SU-DHL-6 (cell line): ENCODE measurements around the gene CCL1.

Experiments used
- H2AFZ ChIP-seq: fragments of 200-600 bp; sonication (generic); 2 replicates; pipeline ENCODE4 v1.6.1; 2014; ENCODE audit warnings: low read depth, mild to moderate bottlenecking, moderate library complexity, mixed read lengths, antibody characterized with exemption, low read length; ENCODE audit not compliant: severe bottlenecking
- H3F3A ChIP-seq: fragments of 200-600 bp; shearing (Covaris generic); 2 replicates; pipeline ENCODE4 v1.6.0; 2016; ENCODE audit warnings: antibody characterized with exemption, mild to moderate bottlenecking; ENCODE audit not compliant: insufficient read depth
- H3K27ac ChIP-seq: fragments of 200-600 bp; sonication (generic); 2 replicates; pipeline ENCODE4 v1.5.1; 2016; ENCODE audit warnings: low read depth, mild to moderate bottlenecking, low read length, moderate library complexity, mixed read lengths
- H3K27me3 ChIP-seq: fragments of 200-600 bp; sonication (generic), shearing (Covaris generic); 2 replicates; pipeline ENCODE4 v1.6.0; 2014; ENCODE audit warnings: mild to moderate bottlenecking, low read length
- H3K36me3 ChIP-seq: fragments of 200-600 bp; sonication (generic); 2 replicates; pipeline ENCODE4 v1.6.1; 2014; ENCODE audit warnings: mild to moderate bottlenecking, low read length, mixed read lengths
- H3K4me2 ChIP-seq: fragments of 300-600, 200-600 bp; shearing (Covaris generic), sonication (generic); 2 replicates; pipeline ENCODE4 v1.6.0; 2014; ENCODE audit warnings: low read length, low read depth, mild to moderate bottlenecking; ENCODE audit not compliant: poor library complexity, severe bottlenecking
- H3K4me3 ChIP-seq: fragments of 200-600 bp; sonication (generic); 2 replicates; pipeline ENCODE4 v1.5.1; 2014; ENCODE audit warnings: antibody characterized with exemption, low read length, mild to moderate bottlenecking, mixed read lengths; ENCODE audit not compliant: insufficient read depth, poor library complexity, severe bottlenecking
- H3K79me2 ChIP-seq: fragments of 200-600 bp; sonication (generic); 2 replicates; pipeline ENCODE4 v1.6.1; 2014; ENCODE audit warnings: mild to moderate bottlenecking, low read length, moderate library complexity; ENCODE audit not compliant: insufficient read depth
- H3K9ac ChIP-seq: fragments of 200-600 bp; sonication (generic); 2 replicates; pipeline ENCODE4 v1.7.0; 2014; ENCODE audit warnings: mild to moderate bottlenecking, low read length
- H3K9me2 ChIP-seq: fragments of 200-600 bp; sonication (generic); replicated peaks from 2 replicates; pipeline ENCODE4 v1.6.1; 2014; ENCODE audit warnings: low read length; ENCODE audit not compliant: insufficient read depth
- H3K9me3 ChIP-seq: fragments of 200-600 bp; sonication (generic); 2 replicates; pipeline ENCODE4 v1.6.1; 2014; ENCODE audit warnings: low read length, mixed read lengths; ENCODE audit not compliant: insufficient read depth
- H4K20me1 ChIP-seq: fragments of 200-600 bp; sonication (generic); 2 replicates; pipeline ENCODE4 v1.6.1; 2014; ENCODE audit warnings: low read depth, mild to moderate bottlenecking, antibody characterized with exemption, low read length, moderate library complexity, mixed read lengths
- EZH2phosphoT487 ChIP-seq: fragments of 200-600 bp; sonication (generic), shearing (Covaris generic); conservative IDR thresholded peaks from 2 replicates; pipeline ENCODE4 v1.6.1; 2018; ENCODE audit warnings: mild to moderate bottlenecking, antibody characterized with exemption, low read length, moderate library complexity, mixed read lengths
- TF ChIP-seq, protein P1 (sequence below): fragments of 200-600 bp; sonication (generic); IDR thresholded peaks from one replicate; pipeline ENCODE4 v1.5.1; 2017; ENCODE audit warnings: antibody characterized with exemption, mild to moderate bottlenecking, low read length, moderate library complexity; ENCODE audit not compliant: insufficient read depth, poor library complexity, severe bottlenecking

CCL1 gene

DNA sequence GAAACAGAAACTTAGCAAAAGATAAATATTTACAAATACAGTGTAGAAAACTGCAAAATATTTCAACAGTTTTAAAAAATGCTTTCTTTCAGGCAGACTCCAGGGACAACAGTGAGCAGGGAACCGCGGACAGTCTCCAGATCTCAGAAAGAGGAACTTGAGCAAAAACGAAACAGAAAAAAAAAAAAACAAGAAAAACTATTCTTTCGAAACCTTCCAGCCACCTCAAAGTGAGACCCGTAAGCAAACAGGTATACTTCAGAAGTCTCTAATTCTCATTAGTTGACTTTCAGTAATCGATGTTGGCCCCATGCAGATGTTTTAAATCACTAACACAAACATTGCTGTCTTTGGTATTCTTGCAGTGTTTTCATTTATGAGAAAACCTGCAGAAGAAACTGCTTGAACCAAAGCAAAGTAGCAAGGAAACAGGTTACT, 15.7 kb upstream of the CCL1 start:
- H3K79me2 ChIP-seq: no peaks in the 10 kb centered on the region
- no peak overlapping the region for H3K4me3 ChIP-seq
- H3K27me3 ChIP-seq: no peaks in the 10 kb centered on the region
- H3K4me2 ChIP-seq: peak overlapping the region; percentile 47
- H3K9me3 ChIP-seq: no peaks in the 10 kb centered on the region
- H4K20me1 ChIP-seq: no peaks in the 10 kb centered on the region
- TF ChIP-seq, protein P1, sequence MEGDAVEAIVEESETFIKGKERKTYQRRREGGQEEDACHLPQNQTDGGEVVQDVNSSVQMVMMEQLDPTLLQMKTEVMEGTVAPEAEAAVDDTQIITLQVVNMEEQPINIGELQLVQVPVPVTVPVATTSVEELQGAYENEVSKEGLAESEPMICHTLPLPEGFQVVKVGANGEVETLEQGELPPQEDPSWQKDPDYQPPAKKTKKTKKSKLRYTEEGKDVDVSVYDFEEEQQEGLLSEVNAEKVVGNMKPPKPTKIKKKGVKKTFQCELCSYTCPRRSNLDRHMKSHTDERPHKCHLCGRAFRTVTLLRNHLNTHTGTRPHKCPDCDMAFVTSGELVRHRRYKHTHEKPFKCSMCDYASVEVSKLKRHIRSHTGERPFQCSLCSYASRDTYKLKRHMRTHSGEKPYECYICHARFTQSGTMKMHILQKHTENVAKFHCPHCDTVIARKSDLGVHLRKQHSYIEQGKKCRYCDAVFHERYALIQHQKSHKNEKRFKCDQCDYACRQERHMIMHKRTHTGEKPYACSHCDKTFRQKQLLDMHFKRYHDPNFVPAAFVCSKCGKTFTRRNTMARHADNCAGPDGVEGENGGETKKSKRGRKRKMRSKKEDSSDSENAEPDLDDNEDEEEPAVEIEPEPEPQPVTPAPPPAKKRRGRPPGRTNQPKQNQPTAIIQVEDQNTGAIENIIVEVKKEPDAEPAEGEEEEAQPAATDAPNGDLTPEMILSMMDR: no peak
- no peak for TF ChIP-seq EZH2phosphoT487
- no peaks in the 10 kb centered on the region for H3F3A ChIP-seq
- no peaks in the 10 kb centered on the region for H3K36me3 ChIP-seq
- H3K9me2 ChIP-seq: no peaks in the 10 kb centered on the region
- H2AFZ ChIP-seq: no peak overlapping the region
- no peak overlapping the region for H3K27ac ChIP-seq
- no peak overlapping the region for H3K9ac ChIP-seq

DNA sequence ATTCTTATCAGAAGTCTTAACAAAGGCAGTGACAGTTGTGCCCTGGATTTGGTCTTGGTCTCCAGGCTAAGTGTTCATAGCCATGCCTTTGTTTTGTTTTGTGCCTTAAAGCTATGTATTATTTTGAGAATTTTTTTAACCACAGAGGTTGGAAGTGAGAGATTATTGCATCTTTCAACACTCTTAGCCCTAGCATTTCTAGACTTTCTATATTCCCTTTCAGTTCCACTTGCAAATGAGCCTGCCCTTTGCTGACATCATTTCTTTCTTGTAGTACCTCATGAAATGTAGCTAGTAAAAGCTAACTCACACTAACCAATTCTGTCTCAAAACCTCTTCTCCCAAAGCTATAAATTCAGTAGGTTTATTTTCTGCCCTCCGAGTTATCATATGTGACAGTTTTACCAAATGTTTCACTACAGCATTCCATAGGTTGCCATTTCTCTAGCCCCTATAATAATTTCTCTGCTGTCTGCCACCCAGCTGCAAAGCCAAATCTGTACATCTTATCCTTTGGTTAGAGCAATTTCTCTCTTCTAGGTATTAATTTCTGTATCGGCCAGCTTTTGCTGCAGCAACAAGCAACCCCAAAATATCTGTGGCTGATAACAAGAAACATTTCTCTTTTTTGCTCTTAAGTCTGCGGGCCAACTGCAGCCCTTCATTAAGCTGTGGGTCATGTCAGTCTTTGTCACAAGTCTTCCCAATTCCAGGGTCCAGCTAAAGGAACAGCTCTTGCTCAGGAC, 14.2 kb upstream of the CCL1 start:
- H3K27me3 ChIP-seq: no peaks in the 10 kb centered on the region
- H4K20me1 ChIP-seq: no peaks in the 10 kb centered on the region
- H3K9ac ChIP-seq: no peak overlapping the region
- no peak for TF ChIP-seq EZH2phosphoT487
- TF ChIP-seq, protein P1: no peak
- H3F3A ChIP-seq: no peaks in the 10 kb centered on the region
- H3K4me3 ChIP-seq: no peak overlapping the region
- no peaks in the 10 kb centered on the region for H3K9me2 ChIP-seq
- no peaks in the 10 kb centered on the region for H3K36me3 ChIP-seq
- H2AFZ ChIP-seq: no peak overlapping the region
- no peaks in the 10 kb centered on the region for H3K9me3 ChIP-seq
- H3K4me2 ChIP-seq: no peak overlapping the region
- H3K79me2 ChIP-seq: no peaks in the 10 kb centered on the region
- no peak overlapping the region for H3K27ac ChIP-seq

DNA sequence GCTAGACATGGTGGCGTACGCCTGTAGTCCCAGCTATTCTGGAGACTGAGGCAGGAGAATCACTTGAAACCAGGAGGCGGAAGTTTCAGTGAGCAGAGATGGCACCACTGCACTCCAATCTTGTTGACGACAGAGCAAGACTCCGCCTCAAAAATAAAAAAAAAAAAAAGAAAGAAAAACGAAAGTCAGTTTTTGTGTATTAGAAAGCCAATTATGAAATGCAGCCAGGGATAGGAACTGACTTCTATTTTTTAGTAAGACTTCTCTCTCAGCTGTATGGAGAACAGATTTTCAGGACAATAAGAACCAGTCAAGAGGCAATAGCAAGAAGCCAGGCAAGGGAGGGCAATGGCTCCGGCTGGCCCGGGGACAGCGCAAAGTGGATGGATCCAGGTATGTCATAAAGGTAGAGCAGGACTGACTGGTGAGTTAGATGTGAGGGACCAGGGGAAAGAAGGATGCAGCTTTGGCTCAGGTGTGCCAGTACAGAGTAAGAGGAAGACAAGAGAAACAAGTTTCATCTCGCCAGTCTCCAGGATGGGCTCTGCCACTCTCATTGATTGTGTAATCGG, 12.5 kb upstream of the CCL1 start:
- no peaks in the 10 kb centered on the region for H3K36me3 ChIP-seq
- H3K9ac ChIP-seq: no peak overlapping the region
- no peak for TF ChIP-seq EZH2phosphoT487
- TF ChIP-seq, protein P1: no peak
- H3F3A ChIP-seq: no peaks in the 10 kb centered on the region
- H3K27me3 ChIP-seq: no peaks in the 10 kb centered on the region
- H4K20me1 ChIP-seq: no peaks in the 10 kb centered on the region
- no peaks in the 10 kb centered on the region for H3K9me3 ChIP-seq
- H3K27ac ChIP-seq: no peak overlapping the region
- no peaks in the 10 kb centered on the region for H3K79me2 ChIP-seq
- H3K4me2 ChIP-seq: no peak overlapping the region
- no peaks in the 10 kb centered on the region for H3K9me2 ChIP-seq
- no peak overlapping the region for H3K4me3 ChIP-seq
- no peak overlapping the region for H2AFZ ChIP-seq
